IPS DF 6.9 (cell line): Measurements from ENCODE around the gene ACSF3.

Experiments used
- DNase-seq: peaks from one replicate; pipeline ENCODE4 v3.0.0-alpha.2; 2013; ENCODE audit warnings: low read depth, low spot score
- H3K27ac ChIP-seq: one replicate; pipeline ENCODE4 v1.5.1; 2013; ENCODE audit warnings: low read length, control low read depth
- H3K27me3 ChIP-seq: 2 replicates; pipeline ENCODE4 v1.6.1; 2013; ENCODE audit warnings: mild to moderate bottlenecking, low read length; ENCODE audit not compliant: control insufficient read depth, insufficient read depth
- H3K36me3 ChIP-seq: 2 replicates; pipeline ENCODE4 v1.6.1; 2013; ENCODE audit warnings: low read length; ENCODE audit not compliant: control insufficient read depth, insufficient read depth
- H3K4me1 ChIP-seq: 2 replicates; pipeline ENCODE4 v1.6.1; 2013; ENCODE audit warnings: low read length; ENCODE audit not compliant: control insufficient read depth, insufficient read depth
- H3K4me3 ChIP-seq: 2 replicates; pipeline ENCODE4 v1.5.1; 2013; ENCODE audit warnings: mild to moderate bottlenecking, low read length
- H3K9me3 ChIP-seq: 2 replicates; pipeline ENCODE4 v1.6.1; 2013; ENCODE audit warnings: low read length, inconsistent platforms; ENCODE audit not compliant: control insufficient read depth, insufficient read depth
- WGBS: extraction: QIAGEN DNeasy Blood & Tissue Kit; methylation state at CpG from one replicate; pipeline ENCODE4 v1.1.7; 2013; ENCODE audit warnings: mixed read lengths, missing lambda C conversion rate; ENCODE audit not compliant: insufficient read length, insufficient coverage; 5-methylcytosine and 5-hydroxymethylcytosine counted together

Gene ACSF3

DNA sequence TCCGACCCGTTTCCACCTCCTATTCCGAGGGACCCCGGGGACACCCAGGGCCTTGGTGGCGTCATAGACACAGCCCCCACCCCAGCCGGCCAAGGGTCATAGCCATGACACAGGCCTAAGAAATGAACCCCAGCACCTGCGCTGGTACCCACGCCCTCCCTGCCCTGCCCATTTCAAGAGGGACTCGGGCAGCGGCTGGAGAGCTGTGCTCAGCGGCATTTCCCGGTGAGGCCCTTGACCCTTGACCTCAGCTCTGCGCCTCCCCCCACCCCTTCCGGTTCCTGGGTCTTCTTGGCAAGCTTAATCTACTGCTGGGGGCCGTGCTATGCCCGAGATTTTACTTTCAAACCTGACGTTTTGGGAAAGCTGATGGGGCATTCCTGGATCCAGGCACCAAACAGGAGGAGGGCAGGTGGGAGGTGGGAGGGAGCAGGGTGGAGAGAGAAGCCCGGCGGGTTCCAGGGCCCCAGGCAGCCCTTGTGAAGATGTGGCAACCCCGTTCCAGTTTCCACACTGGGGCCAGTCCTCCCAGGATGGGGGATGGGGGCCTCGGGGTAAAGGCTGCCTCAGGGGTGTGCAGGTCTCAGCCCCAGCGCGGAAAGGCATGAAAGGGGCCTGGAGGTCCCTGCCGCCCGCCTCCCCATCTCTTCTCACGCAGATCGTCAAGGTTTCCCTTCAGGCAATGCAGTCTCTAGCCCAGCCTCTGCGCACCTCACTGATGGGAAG is 106.6 kb downstream of the ACSF3 start, which contains the start of gene SLC22A31:
SLC22A31 (minus strand) TSS at position 414 of the 726 bp plus-strand sequence; CDS start at position 378, 36 bp downstream.
- Histone ChIP-seq H3K4me3 (peak within 1 kb of the TSS; percentile 68; the same call in 1 of the 2 replicates), H3K27me3 (peaks cover 10% of the 10 kb centered on the region), H3K36me3 (no peaks in the 10 kb centered on the region), H3K9me3 (no peaks in the 10 kb centered on the region), H3K27ac (no peak within 1 kb of the TSS), H3K4me1 (peaks cover 2% of the 10 kb centered on the region; the same call in 1 of the 2 replicates)
- no peak for DNase-seq
- no CpG with 5 or more reads among the region's 28 CpGs for WGBS

DNA sequence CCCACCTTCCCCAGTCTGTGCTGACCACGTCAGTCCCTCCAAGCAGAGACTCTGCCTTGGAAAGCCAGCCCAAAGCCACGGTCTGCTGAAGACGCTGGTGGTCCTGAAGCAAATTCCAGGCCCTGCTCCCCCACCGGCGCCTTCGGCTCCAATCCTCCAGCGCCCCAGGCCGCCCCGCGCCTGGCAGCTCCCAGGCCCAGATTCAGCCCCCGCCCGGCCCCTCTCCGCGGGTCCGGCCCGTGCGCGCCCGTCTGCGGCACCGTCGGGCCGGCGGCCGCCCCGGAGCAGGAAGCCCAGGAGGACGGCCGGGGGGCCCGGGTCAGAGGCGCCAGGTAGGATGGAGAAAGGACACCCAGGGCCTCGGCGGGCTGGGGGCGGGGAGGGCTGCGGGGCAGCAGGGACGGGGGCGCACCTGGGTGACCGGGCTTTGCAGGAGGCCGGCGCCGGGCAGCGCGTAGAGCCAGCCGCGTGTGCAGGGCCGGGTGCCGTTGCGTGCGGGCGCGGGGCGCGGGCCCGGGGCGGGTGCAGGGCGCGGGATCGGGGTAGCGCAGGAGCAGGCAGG is 107.3 kb downstream of the ACSF3 start:
- Histone ChIP-seq H3K4me3 (peak overlapping the region; percentile 68; the same call in 1 of the 2 replicates), H3K36me3 (no peaks in the 10 kb centered on the region), H3K9me3 (no peaks in the 10 kb centered on the region), H3K27me3 (peaks cover 10% of the 10 kb centered on the region), H3K4me1 (peaks cover 2% of the 10 kb centered on the region; the same call in 1 of the 2 replicates), H3K27ac (no peak overlapping the region)
- WGBS: no CpG with 5 or more reads among the region's 58 CpGs
- DNase-seq: no peak

DNA sequence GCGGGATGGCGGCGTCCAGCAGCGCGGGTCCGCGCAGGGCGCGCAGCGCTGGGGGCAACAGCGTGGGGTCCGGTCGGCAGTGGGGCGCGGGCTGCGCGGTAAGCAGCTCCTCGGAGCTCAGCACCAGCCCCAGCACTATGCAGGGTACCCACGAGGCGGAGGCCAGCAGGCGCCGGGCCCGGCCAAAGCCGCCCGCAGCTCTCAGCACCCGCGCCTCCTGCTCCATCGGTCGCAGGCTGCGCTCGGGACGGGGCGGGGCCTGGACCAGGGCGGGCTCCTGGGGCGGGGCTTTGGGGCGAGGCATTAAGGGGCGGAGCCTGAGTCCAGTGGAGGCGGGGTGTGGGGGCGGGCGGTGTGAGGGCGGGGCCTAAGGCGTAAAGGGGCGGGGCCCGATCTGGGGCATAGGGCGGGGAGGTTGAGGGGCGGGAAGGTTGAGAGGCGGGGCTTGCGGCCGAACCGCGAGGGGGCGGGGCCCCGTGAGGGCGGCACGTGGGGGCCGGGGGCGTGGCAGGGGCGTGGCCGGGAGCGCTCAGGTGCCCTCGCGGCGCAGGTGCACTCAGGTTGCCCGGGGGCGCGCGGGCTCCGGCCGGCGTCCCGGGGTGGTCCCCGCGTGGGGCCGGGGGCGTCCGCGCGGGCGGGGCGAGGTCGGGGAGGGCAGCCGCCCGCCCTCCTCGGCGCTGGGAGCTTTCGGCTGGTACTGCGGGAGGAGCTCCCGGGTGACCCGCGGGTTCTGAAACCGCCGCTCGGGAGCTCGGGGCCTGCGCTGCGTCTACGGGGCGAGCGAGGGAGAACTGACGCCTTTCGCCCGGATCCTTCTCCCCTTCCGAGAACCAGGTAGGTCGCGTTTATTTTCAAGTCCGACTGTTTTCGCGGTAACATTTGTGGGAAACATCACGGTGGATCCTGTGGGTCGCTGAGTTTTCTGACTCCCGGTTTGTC is 108.1 kb downstream of the ACSF3 start:
- no peaks in the 10 kb centered on the region for H3K9me3 ChIP-seq
- peak overlapping the region; percentile 68; the same call in 1 of the 2 replicates for H3K4me3 ChIP-seq
- peaks cover 10% of the 10 kb centered on the region for H3K27me3 ChIP-seq
- peaks cover 2% of the 10 kb centered on the region; the same call in 1 of the 2 replicates for H3K4me1 ChIP-seq
- DNase-seq: no peak
- no peak overlapping the region for H3K27ac ChIP-seq
- no CpG with 5 or more reads among the region's 111 CpGs for whole genome bisulfite sequencing
- no peaks in the 10 kb centered on the region for H3K36me3 ChIP-seq

DNA sequence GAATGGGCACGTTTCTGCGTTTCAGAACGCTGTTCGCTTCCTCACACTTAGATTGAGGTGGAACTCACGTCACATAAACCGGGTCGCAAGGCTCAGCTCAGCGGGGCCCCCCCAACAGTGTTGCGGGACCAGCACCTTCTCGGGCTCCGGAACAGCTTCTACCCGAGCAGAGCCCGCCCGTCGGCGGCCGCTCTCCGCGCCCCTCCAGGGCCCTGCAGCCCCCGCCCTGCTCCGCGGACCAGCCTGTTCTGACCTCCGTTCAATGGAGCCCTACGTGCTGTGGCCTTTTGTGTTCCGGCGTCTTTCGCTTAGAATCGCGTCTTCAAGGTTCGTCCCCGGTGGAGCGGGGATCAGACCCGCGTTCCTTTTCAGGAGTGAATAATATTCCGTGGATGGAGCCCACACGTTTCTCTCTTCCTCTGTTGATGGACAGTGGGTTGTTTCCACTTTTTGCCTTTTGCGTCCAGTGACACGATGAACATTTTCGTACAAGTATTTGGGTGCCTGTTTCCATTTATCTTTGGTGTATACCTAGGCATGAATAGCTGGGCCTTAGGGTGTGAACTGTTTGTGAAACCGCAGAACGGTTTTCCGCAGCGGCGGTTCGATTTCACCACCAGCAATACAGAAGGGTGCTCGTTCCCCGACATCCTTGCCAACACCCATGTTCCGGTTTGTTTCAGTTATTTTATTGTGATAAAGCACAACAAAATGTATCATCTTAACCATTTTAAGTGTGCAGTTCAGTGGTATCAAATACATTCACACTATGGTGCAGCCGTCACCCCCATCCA is 109.0 kb downstream of the ACSF3 start:
- no peak for DNase-seq
- Histone ChIP-seq H3K9me3 (no peaks in the 10 kb centered on the region), H3K27me3 (peaks cover 10% of the 10 kb centered on the region), H3K36me3 (no peaks in the 10 kb centered on the region), H3K4me3 (no peak overlapping the region; the same call in 1 of the 2 replicates), H3K4me1 (peaks cover 2% of the 10 kb centered on the region; the same call in 1 of the 2 replicates), H3K27ac (no peak overlapping the region)
- WGBS: no CpG with 5 or more reads among the region's 49 CpGs
